Putamen (tissue), 1 donor: ENCODE results near the gene CACNA1H.
"Not testable (repeated sequence)": the region's sequence is repeated elsewhere in the genome, so short reads cannot be mapped to it uniquely, and the experiment has no call there.

Experiments
- DNase-seq: peaks from one replicate; pipeline ENCODE4 v3.0.0-alpha.2; 2016; ENCODE audit warnings: low spot score

Gene CACNA1H

DNA sequence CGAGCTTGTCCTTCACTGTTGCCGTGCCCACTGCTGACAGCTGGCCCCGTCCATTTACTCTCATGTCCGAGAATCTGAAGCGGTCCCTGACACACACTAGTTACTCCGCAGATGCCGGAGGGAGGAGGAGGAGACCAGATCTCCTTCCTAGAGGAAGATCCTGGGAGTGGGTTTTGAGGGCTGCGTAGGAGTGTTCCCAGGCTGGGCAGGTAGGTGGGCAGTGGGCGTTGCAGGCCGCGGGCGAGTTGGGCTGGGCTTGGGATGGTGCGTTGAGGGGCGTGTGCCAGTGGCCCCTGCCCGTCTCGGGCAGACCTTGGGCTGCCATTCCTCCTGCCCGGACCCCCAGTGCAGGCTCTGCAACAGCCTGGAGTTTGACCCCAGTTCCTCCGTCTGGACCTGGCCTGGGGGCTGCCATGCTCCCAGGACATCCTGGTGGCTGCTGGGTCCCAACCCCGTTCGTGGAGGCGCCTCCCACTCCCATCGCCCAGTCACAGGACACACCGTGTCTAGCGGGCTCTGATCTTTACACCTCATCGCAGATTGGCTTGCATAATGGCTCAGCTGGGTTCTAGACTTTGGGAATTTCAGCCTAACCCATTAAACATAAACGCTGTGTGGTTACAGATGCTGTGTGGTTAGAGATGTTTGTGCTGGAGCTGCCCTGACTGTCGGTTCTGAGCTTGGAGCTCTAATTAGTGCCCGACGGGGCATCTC lies 22.8 kb downstream of the CACNA1H start:
- no peak for DNase-seq

DNA sequence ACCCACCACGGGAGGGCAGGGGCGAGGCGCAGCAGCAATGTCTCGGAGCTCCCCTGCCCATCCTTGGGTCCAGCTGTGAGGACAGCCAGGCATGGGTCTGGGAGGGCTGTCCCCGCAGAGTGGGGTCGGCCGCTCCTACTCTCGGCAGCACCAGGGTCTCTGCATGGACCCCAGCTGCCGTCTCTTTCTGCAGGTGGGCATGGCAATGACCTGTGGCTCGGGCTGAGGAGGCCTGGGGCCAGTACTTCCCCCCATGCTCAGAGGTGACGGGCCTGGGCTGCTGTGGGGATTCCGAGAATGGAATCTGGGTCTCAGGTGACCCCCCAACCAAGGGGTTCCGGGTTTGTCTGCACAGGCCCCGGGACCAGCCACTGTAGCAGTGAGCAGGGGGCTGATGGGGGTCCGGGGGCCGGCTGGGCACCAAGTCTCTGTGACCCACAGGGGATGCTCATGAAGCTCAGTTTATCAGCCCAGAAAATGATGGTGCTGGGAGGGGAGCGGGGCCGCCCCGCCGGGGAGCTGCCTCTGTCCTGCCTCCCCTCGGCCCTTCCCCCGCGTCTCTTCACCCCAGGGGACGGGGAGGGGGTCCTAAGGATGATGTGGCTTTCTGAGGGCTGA lies 23.5 kb downstream of the CACNA1H start:
- no peak for DNase-seq

DNA sequence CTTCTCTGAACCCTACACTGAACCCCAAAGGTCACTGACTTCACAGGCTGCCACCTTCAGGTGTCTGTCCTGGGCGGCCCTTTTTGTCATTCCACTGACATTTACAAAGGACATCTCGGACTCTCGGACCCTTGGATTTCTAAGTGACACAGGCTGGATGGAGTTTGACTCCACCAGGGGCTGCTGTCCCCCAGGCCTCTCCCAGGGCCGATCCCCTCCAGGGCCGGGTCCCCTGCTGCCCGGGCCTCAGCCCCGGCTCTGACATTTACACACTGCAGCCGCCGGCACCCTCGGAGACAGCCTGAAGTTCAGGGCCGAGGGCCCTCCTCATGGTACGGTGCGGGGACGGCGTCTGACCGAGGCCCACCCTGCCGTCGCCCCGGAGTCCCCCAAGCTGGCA lies 24.1 kb downstream of the CACNA1H start:
- no peak for DNase-seq

DNA sequence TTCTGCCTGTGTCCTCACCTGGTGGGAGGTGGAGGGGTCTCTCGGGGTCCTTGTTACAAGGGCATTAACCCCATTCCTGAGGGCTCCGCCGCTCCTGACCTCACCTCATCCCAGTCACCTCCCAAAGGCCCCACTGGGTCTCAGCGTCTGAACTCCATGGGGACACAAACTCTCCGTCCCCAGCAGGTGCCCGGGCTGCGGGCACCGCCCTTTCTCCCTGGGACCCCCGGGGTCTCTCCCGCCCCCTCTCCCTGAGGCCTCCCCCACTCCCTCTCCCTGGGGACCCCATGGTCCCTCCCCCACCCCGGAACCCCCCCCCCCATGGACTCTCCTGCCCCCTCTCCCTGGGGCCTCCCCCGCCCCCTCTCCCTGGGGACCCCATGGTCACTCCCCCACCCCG lies 24.8 kb downstream of the CACNA1H start:
- no peak for DNase-seq

DNA sequence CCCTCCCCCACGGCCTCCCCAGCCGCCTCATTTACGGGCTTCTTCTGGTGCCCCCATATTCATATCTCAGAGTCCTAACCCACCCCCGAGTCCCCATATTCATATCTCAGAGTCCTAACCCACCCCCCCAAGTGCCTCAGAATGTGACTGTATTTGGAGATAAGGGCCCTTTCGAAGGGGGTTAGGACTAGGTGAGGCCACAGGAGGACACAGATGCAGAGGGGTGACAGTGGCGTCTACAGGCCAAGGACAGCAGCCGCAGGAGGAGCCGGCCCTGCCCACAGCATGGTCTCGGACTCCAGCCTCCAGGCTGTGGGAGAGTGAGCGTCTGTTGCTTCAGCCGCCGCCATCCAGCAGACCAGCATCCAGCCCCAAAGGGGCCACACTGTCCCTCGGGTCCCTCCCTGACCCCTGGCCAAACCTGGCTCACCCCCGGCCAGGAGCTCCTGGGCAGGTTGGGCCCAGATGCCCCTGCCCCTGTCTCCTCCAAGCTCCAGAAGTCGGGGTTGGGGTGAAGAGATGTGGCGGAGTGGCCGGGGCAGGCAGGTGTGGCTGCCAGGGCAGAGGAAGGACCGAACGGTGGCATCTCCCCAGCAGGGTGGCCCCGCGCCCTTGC lies 25.5 kb downstream of the CACNA1H start:
- DNase-seq: no peak

DNA sequence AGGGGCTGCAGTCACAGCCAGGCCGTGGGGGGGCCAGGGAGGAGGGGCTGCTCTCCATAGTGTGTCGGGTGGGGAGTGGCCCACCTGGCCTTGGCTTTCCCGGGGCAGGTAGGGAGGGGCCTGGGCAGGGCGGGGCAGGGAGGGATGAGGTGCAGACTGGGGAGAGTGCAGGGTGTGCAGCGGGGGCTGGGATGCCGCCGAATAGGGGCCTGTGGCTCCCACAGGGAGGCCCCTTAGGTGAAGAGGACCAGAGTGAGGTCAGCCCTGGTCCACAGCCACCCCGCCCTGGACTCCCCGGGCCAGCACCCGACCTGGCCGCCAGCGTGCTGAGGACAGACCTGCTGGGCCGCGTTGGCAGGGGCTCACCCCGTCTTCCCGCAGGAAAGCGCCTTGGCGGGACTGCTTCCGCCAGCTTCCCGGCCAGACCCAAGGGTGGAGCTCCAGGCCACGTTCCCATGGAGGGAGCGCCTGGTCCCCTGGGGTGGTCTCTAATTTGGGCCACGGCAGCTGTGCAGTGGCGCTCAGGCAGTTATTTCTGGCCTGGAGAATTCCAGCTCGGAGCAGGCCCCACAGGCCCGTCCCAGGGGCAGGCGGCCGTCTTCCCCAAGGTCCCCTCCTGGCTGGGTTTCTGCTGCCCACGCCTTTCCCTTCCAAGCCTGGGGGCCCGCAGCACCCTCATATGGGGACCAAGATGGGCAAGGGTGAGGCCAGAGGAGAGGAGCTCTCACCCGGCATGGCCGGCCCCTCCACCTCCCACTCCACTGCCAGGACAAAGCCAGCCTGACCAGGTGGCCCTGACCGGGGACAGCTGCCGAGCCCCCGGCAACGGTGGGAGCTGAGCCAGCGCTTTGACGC lies 27.9 kb downstream of the CACNA1H start:
- no peak for DNase-seq

DNA sequence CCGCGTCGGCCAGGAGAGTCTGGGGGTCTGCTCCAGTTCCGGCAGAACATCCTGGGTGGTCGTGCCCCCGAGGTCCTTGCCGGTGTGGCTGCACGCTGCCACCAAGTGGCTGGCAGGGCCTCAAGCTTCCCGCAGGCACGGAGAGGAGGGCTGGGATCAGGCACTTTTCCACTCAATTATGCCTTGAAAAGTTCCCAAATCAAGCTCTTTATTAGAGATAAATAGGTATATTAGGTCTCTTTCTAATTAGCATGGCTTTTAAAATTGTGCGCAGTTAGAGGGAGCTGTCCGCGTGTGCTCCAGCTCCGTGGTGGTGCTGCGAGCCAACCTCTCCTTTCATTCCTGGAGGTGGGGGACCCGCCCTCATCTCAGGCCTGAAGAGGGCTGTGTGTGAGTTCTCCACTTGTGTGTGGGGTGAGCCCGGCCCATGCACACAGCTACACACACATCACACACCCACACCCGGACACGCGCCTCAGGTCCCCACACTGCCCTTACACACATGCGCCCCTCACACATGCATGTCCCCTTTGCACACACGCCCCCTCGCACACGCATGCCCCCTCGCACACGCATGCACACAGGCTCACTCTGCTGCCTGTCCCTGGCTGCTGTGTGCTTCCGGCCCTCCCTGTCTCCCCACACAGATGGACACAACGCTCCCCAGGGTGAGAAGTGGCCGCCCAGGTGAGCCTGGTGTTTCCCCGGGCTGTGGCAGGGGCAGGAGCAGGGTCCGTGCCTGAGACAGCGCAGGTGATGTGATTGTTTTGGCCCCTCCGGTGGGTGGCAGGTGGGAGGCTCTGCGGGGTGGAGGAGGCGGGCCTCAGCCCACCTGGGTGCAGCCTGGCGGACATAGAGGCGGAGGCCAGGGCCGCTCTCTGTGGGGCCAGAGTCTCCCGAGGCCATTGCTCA lies 28.8 kb downstream of the CACNA1H start:
- DNase-seq: no peak

DNA sequence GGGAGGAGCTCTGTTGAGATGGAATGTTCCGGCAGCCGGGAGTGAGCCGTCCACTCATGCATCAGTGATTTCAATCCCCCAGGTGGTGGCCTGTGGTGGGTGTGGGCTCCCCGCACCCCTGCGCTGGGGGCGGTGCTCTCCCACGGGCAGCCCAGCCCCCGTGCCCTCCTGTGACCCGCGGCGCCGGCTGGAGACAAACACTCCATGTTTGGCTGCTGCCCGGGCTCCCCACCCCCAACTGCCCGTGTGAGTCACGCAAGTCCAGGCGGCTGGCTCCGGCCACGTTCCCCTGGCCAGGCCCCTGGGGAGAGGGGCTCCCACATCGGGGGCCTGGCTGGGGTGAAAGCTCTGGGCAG lies 29.4 kb downstream of the CACNA1H start:
- no peak for DNase-seq

DNA sequence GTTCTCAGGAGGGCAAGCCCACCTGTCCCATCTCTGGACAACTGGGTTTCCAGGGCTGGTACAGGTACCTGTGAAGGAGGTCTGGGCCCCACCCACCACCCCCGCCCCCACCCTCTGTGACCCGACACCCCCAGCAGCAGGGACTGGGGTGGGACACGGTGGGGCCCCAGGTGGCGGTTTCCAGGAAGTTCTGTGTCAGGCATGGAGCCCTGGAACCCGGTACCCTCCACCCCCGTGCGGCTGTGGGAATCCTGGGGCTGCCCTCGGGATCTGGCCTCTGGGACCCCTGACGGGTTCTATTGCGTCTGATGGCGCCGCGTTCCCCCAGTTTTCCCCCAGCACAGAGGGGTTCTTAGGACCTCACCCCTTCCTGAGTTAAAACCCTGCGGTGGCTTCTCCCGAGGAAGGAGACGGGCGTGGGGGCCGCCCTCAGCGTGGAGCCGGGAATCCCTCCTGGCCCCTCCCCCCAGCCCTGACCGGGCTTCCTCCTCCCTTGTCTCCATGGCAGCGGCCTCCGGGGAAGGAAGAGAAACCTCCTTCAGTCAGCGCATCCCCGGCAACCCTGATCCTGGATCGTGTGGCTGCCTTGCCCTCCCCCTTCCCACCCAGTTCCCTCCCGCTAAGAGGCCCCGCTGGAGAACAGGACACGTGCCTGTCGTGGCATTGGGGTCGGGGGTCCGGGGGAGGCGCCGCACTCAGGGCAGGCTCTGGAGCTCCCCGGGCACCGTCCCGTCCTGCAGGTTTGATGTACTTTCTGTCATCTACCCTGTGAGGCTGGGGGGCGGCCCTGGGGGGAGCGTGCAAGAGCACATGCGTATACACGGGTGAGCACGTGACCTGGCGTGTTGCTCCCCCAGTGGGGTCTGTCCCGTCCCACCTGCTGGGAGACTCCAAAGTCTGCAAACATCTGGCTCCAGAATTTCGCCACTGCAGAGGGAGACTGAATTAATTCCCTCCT lies 30.3 kb downstream of the CACNA1H start:
- DNase-seq: peak; percentile 62

GRCh38 chr16:1184156-1184868 lies 31.4 kb downstream of the CACNA1H start:
- DNase-seq: no peak

DNA sequence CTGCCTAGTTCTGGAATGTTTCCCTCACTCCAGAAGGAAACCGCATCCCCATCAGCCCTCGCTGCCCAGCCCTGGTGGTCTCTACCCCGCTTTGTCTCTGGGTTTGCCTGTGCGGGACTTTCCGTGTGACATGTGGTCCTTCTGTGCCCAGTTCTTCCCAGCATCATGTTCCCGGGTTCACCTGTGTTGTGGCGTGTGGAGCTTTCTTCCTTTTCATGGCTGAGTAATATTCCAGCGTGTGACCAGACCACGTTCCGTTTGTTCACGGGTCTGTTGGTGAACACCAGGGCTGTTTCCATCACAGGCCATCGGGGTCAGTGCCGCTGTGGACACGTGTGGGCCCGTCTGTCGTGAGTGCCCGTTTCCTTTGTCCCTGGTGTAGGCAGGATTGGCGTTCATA lies 32.1 kb downstream of the CACNA1H start:
- no peak for DNase-seq

DNA sequence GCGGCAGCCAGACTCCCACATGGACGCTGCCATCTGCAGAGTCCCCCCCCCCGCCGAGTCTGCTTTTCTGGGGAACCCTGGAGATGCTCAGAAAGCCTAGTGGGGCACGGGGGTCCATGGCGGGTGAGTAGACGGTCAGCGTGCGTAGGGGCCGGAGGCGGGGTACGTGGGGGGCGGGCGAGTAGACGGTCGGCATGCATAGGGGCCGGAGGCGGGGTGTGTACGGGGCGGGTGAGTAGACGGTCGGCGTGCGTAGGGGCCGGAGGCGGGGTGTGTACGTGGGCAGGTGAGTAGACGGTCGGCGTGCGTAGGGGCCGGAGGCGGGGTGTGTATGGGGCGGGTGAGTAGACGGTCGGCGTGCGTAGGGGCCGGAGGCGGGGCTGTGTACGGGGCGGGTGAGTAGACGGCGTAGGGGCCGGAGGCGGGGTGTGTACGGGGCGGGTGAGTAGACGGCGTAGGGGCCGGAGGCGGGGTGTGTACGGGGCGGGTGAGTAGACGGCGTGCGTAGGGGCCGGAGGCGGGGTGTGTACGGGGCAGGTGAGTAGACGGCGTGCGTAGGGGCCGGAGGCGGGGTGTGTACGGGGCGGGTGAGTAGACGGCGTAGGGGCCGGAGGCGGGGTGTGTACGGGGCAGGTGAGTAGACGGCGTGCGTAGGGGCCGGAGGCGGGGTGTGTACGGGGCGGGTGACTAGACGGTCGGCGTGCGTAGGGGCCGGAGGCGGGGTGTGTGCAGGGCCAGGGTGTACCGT lies 32.7 kb downstream of the CACNA1H start:
- DNase-seq: not testable (repeated sequence)

- DNase-seq: no peak
These were observed 35.7 kb downstream of the CACNA1H start for GRCh38 chr16:1188432-1189189.

GRCh38 chr16:1189455-1189854 lies 36.5 kb downstream of the CACNA1H start:
- no peak for DNase-seq

- DNase-seq: not testable (repeated sequence)
These were observed 37.9 kb downstream of the CACNA1H start for GRCh38 chr16:1190789-1191188.

GRCh38 chr16:1192384-1193073 lies 39.6 kb downstream of the CACNA1H start:
- DNase-seq: no peak

DNA sequence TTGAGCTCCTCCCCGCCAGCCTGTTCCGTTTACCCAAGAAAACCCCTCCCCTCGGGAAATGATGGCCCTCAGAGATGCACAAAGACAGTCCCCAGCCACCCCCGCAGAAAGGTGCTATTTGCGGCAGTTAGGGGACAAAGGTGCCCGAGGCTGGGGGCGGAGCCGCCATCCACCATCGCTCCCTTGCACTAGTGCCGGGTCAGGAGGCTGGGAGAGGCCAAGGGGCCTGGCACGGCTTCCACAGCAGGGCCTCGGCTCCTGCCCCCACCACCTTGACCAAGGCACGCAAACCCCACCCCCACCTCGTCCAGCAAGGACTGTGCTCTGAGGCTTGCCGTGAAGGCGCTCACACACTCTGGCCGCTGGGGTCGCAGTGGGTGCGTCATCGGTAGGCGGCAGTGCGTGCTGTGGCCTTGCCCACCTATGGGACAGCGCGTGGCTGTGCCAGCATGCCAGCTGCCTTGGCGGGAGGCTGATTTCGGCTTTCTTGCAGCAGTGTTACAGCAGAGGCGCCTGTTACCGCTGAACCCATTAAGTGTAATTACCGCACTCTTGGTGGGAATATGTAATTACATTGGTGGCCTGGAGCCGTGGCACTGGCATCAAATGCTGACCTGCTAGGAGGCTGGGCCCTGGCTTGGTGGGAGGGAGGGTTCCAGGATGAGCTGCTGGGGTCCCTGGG lies 40.4 kb downstream of the CACNA1H start:
- no peak for DNase-seq
